ENCODE results near the gene PTMS. TPM values are rescaled to one million over a fixed set of nuclear protein-coding genes. Genes with fewer than 3 reads are reported as not detected.

The PTMS gene
- total and polyA plus RNA-seq, 2 of the 13 experiments (the other 11 are each of a cell fraction or from before 2014, with no cell fraction given) = 40.5 to 82.4 TPM

- TF ChIP-seq CEBPB (IDR thresholded peaks at IDR 0.05; ENCODE audit: borderline replicate concordance, low read depth, low read length) (no peak), DNMT3B (CRISPR knock-in tag; conservative IDR thresholded peaks at IDR 0.05) (no peak), ZBTB40 (IDR thresholded peaks at IDR 0.05) (no peak), ZBTB40 (CRISPR knock-in tag; IDR thresholded peaks at IDR 0.05) (peak; percentile 57; the same call in 1 of the 2 replicates), ZNF564 (CRISPR knock-in tag; IDR thresholded peaks at IDR 0.05) (no peak), HNRNPLL (IDR thresholded peaks at IDR 0.05; ENCODE audit: low read depth, low read length, poor library complexity, severe bottlenecking) (no peak), MAX (IDR thresholded peaks at IDR 0.05) (peak; percentile 89), ZNF607 (CRISPR knock-in tag; IDR thresholded peaks at IDR 0.05; ENCODE audit: borderline replicate concordance) (0 out of 2 replicates have a peak, but pooled peaks have one; percentile 8), MAF1 (CRISPR knock-in tag; IDR thresholded peaks at IDR 0.05; ENCODE audit: borderline replicate concordance) (no peak), ARNTL (CRISPR knock-in tag; IDR thresholded peaks at IDR 0.05) (peak; percentile 77; the same call in 1 of the 2 replicates), NAIF1 (CRISPR knock-in tag; IDR thresholded peaks at IDR 0.05; ENCODE audit: borderline replicate concordance) (no peak), ZIK1 (CRISPR knock-in tag; IDR thresholded peaks at IDR 0.05; ENCODE audit: borderline replicate concordance, low read depth) (no peak), TEAD3 (CRISPR knock-in tag; optimal IDR thresholded peaks at IDR 0.05; ENCODE audit: borderline replicate concordance) (peak; percentile 22), ZNF788 (CRISPR knock-in tag; IDR thresholded peaks at IDR 0.05; ENCODE audit: borderline replicate concordance) (0 out of 2 replicates have a peak, but pooled peaks have one; percentile 51)
- TF ChIP-seq, protein P1, sequence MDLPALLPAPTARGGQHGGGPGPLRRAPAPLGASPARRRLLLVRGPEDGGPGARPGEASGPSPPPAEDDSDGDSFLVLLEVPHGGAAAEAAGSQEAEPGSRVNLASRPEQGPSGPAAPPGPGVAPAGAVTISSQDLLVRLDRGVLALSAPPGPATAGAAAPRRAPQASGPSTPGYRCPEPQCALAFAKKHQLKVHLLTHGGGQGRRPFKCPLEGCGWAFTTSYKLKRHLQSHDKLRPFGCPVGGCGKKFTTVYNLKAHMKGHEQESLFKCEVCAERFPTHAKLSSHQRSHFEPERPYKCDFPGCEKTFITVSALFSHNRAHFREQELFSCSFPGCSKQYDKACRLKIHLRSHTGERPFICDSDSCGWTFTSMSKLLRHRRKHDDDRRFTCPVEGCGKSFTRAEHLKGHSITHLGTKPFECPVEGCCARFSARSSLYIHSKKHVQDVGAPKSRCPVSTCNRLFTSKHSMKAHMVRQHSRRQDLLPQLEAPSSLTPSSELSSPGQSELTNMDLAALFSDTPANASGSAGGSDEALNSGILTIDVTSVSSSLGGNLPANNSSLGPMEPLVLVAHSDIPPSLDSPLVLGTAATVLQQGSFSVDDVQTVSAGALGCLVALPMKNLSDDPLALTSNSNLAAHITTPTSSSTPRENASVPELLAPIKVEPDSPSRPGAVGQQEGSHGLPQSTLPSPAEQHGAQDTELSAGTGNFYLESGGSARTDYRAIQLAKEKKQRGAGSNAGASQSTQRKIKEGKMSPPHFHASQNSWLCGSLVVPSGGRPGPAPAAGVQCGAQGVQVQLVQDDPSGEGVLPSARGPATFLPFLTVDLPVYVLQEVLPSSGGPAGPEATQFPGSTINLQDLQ (CRISPR knock-in tag; IDR thresholded peaks at IDR 0.05) = no peak
- TF ChIP-seq, protein P2, sequence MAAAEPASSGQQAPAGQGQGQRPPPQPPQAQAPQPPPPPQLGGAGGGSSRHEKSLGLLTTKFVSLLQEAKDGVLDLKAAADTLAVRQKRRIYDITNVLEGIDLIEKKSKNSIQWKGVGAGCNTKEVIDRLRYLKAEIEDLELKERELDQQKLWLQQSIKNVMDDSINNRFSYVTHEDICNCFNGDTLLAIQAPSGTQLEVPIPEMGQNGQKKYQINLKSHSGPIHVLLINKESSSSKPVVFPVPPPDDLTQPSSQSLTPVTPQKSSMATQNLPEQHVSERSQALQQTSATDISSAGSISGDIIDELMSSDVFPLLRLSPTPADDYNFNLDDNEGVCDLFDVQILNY (CRISPR knock-in tag; conservative IDR thresholded peaks at IDR 0.05) = no peak
Observed at GRCh38 chr12:6779708-6780432, 13.7 kb downstream of the PTMS start (continued).

Data from HepG2 (cell line).